Islet of Langerhans (tissue), 1 donor: Measurements from ENCODE around the gene EPHA8.

Experiments used
- FAIRE-seq: peaks from one replicate; lab custom pipeline; 2011; peaks lifted over from hg19 to GRCh38; lab: Jason Lieb, UNC

Gene EPHA8

DNA sequence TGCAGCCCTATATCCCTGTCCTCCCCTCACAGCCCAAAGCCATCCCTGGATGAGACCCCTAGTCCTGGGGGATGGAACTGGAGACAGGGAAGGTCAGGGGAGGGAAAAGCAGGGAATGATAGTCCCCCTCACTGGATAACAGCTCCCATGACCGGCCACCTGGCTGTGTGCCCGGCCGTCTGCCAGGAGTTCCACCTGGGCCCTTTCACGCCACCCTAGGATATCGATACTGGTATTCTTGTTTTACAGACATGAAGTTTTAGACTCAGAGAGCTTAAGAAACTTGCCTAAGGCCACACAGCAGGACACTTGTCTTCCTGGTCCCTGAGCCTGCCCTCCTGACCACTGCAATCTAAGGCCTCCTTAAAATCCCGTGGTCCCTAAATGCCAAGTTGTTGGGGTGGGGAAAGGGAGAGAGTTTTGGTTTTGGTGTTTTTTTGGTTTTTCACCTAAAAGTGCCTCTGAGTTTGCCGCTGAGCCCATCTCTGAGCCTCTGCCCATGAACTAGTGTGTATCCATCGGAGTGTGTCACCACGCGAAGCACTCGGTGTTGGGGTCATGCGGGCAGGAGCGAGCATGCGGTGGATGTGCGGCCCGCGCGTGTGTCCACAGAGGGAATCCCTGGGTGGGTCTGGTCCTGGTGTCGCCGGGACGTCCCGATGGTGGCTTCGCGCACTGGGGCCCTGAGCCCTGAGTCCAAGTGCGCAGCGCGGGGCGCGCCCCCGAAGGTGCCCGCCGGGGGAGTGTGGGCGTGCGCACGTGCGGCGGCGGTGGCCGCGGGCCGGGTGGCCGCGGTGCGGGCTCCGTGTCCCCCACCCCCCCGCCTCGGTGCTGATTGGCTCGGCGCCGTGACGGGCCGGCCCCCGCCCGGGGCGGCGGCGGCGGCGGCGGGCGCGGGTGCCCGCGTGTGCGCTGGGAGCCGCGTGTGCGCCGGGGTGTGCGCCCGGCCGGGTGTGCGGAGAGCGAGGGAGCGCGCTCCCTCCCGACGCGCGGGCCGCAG is at the start of gene EPHA8:
Gene EPHA8, plus strand, starts transcription at position 906 of the 1,000 bp plus-strand sequence. CDS start 147 bp downstream, outside the sequence.
- no peak for FAIRE-seq

DNA sequence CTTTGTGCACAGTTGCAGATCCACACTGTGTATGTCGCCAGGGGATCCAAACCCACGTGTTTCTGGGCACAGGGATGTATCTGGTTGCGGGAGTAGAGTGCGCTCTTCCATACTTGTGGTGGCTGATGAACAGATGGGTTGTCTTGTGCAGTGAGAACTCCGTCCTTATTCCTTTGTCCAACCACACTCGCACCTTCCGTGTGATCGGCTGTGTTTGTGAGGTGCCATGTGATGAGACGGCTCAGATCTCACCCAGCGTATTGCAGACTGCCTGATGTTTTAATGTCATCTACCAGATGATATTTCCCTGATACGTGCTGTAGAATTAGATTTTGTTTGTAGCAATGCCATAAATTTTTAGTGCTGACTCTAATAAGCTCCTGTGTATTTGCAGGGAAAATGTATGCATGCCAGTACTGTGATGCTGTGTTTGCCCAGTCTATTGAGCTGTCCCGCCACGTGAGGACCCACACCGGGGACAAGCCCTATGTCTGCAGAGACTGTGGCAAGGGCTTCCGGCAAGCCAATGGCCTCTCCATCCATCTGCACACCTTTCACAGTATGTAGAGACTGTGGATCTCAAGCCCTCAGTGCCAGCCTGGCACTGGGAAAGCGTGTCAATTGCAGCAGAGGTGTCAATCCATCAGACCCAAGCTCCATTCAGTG is 46.2 kb upstream of the EPHA8 start:
- FAIRE-seq = no peak

DNA sequence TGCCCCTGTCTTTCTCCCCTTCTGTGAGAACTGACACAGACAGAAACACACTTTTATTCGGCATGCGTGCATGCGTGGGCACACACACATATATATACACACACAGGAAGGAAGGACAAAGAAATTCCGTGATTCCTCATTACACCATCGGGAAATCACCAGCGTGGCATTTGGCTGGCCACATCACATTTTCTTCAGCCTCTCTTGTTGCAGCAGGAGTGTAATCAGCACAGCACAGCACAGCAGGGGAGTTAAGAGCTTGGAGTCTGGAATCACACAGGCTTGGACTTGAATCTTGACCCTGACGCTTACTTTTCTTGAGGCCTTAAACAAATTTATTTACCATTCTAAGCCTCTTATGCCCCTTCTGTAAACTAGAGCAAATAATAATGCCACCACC is 45.3 kb upstream of the EPHA8 start:
- no peak for FAIRE-seq

DNA sequence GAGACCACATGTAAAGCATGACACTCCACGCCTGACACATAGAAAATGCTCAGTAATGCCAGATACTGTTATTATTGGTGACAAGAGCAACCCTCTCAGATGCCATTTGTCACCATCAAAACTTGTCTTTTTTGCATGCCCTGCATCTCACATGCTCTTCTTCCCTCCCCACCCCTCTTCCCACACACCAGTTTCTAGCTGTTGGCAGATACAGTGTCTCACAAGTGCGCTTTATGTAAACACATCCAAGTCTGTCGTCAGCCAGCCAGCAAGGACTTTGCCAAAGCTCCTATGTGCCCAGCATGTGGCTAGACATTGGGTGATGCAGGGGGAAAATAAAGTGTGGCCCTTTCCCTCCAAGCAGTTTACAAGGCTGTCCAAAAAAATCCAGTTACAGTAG is 44.9 kb upstream of the EPHA8 start:
- no peak for FAIRE-seq

DNA sequence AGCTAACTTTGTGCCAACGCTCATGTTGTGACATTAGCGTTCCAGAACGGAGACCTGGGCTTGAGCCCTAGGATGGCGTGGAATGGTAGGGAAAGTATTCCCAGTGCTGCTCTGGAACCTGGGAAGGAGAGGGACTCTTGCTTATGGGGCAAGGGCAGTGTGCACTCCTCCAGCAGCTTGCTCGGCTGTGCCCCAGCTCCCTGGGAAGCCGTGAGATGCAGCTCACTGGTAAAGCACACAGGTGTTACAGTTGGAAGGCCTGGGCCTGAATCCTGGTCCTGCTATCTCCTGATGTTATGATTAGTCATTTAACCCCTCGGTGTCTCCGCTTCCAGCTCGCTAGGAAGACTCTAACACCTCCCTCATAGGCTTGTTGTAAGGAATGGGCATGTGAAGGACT is 42.4 kb upstream of the EPHA8 start:
- no peak for FAIRE-seq

DNA sequence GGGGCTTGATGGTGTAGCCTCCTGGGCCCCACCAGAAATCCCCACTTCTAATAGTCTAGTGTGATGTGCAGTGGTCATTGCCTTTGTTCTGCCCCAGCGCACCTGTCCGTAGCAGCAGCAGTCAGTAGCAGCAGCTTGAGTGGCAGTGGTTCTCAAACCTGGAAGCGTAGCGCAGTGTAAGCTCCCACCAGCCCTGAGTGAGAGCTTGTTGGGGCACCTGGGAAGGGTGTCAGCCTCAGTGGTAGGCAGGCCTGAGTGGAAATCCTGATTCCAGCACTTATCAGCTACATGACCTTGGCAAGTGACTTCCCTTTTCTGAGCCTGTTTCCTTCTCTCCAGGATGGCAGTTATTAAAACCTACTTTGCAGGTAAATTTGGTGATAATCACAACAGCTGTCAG is 41.6 kb upstream of the EPHA8 start:
- FAIRE-seq = no peak

DNA sequence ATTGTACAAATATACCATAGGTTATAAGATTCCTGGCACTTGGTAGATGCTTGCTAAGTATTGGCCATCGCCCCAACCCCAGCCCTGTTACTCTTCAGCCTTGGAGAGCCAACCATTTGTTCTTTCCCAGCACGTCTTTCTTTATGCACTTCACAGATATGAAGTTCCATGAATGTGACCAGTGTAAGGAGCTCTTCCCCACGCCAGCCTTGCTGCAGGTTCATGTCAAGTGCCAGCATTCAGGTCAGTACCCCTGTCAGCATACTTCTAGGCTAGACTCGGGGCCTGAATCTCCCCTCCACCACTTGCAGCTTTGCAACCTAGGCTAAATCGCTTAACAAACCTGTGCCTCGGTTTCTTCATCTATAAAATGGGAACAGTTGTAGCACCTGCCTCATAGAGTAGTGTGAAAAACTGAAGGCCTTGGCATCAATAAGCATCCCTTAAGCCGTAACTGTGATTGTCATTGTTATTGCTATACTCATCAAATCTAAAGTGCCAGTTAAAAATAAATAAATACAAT is 41.0 kb upstream of the EPHA8 start:
- FAIRE-seq = no peak

DNA sequence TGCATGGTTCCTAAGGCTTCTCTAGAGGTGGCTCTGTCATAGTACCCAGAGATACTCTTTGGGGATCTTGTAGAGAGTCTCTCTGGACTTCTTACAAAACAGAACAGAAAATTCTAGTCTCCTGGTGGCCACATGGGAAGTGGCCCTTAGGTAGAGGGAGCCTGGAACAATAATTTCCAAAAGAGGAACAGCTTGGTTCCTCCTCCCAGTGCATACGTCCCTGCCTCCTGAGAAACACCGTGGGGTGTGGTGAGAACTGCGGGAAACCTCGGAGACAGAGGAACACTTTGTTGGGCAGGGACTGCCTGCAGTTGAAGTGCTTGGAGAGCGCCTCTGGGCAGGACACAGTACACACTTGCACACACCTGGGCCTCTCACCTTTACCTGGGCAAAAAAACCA is 38.8 kb upstream of the EPHA8 start:
- FAIRE-seq = no peak

DNA sequence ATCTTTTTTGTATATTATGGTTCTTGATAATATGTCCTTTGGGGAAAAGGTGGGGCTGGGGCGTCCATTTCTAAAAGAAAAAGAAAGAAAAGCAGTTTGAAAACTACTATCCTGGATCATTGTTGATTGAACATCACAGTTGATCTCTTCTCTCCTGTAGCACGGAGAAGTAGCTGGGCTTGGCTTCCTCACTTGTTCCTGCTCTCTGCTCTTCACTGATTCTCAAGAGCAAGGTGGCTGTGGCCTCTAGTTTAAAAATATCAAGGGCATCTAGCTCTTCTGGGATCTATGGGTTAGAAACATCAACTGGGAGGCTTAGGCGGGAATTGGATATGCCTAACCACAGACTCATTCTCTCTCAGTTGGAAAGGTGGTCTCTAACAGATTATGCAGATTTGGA is 38.1 kb upstream of the EPHA8 start:
- FAIRE-seq = no peak

DNA sequence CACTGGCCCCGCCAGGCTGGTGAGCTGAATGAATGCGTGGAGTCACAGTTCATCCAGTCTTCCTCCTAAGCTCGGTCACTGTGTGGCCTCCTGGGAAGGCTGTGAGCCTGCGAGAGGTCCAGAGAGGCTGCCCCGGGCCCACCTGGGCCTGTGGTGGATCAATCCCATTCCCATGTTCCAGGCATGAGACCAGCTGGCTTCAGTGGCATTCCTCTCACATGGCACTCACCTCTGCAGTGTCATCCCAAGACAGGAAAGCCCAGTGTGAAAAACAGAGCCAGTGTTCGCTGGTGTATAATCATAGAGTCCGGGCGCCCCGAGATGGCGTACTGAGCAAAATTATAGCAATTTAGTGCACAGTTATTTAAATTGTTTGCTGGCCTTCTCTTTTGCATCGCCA is 37.6 kb upstream of the EPHA8 start:
- FAIRE-seq = no peak

DNA sequence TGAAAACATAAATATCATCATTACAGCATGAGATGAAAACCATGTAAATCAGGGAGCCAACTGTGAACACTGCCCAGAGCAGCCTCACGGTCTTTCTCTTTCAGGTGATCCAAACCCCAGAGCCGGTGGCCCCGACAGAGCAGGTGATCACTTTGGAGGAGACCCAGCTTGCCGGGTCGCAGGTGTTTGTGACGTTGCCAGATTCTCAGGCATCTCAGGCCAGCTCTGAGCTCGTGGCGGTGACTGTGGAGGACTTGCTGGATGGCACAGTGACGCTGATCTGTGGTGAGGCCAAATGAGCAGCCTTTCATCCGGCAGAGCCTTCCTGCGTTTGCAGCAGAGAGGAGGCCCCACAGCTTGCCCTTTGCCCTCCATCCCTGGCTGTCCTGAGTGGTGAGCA is 37.2 kb upstream of the EPHA8 start:
- no peak for FAIRE-seq

DNA sequence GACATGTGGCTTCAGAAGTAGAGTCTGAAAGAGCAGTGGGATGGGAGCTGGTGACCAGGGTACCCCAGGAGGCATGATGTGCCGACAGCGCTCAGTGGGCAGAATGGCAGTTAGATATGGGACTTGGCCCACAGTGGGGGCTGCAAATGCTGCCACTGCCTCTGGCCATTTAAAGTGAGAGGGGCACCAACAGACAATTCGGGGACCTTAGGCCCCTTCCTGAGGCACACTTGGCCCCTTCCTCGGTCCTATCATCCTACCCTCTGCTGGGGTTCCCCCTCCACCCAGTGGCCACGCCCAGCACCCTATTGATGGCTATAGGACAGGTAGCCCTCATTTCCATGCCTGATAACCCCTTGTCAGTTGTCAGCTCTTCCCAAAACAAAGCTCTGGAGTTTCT is 36.6 kb upstream of the EPHA8 start:
- FAIRE-seq = no peak

DNA sequence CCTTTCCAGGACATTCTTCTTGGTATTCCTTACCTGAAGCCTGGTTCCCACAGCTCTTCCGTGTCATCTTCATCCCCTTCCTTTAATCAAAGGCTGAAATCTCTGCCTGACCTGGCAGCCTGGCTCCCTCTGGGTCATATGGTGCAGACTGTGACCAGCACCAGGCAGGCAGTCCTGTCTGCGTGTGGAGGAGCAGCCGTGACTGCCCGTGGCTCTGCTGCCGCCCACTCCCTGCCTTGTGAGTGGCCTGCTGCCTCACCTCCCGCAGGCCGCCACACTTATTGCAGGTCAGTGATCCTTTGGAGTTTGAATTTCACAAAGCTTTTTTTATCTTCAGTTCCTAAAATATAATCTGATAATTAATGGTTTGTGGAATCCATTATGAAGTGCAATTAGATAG is 36.2 kb upstream of the EPHA8 start:
- no peak for FAIRE-seq

DNA sequence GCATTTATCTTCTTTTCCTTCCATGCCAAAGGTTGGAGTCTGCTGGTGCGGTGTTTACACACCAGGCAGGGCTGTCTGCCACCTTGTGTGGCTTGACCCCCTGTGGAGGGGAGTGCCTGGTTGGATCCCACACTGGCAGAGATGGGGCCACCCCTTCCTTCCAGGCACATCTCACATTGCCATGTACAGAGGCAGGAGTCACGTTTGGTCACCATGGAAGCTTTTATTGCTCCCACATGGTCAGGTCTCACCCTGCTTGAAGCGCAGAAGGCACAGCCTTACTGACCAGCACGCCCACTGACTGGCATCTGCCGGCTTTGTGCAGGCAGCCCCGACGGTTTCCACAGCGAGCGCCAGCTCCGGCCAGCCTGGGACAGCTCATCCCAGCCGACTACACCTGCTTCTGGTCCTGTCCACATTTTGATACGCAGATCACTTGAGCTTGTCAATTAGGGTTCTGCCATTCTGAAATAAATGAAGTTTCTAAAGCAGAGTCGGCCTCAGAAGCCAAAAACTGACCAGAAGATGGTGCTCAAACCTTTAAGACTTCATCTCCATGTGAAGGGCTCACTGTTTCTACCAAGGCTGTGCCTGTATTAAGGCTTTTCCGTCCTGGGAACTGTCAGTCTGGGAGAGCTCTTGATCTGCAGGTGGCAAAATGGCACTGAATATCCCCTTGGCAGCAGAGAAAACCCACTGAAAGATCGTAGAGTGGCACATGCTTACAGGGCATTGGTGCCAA is 35.6 kb upstream of the EPHA8 start:
- no peak for FAIRE-seq

DNA sequence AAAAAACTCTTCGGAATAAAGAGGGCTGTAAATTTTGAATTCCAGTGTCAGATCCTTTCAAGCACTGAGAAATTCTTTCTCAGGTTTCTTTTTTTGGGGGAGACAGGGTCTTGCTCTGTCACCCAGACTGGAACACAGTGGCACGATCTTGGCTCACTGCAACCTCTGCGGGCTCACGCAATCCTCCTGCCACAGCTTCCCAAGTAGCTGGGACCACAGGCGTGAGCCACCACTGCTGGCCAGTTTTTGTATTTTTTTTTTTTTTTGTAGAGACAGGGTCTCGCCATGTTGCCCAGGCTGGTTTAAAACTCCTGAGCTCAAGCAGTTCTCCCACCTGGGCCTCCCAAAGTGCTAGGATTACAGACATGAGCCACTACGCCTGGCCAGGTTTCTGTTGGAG is 34.8 kb upstream of the EPHA8 start:
- no peak for FAIRE-seq

DNA sequence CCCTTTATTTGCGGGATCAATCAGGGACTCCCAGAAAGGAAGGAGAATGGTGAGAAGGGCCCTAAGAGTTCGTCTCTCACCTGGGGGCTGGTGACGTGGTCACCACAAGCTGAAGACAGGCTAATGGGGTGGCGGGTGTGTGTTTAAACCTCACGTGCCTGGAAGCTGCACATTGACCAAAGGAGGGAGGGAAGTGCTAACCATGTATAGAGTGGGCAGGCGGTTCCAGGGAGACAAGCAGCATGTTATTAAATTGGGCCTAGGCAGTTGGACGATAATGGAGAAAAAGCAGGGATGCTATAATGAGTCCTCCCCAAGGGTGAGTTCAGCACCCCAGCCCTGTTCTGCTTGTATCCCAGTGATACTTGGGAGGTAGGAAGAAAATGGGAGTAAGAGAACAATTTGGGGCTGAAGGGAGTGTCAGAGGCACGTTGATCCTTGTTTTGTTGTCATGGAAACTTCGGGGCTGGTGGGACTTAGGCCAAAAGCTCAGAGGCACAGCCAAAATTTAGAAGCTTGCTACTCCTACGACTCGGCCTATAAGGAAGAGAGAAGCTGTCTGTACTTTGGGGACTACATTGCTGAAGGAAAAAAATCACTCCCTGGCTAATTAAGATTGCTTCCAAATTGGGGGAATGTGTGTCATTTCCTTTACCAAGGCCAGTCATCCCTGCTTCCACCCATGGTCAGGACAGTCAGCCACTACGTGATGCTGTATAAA is 33.2 kb upstream of the EPHA8 start:
- no peak for FAIRE-seq

DNA sequence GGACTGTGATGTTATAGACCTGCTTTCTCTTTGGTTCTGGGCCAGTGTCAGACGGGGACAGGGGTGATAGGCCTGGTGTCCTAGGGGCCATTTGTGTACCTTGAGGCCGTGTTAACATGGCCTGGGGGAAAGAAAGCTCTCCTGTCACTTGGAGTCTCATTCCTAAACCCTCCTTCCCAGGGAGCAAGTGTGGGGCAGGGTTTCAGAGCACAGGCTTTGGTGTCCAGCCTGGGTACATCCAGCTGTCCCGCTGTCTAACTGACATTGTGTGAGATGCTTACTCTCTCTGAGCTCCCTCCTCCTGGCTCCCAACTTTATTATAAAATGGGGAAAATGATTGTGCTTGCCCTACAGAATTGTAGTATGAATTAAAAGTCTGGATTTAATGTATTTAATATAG is 32.6 kb upstream of the EPHA8 start:
- FAIRE-seq = no peak

DNA sequence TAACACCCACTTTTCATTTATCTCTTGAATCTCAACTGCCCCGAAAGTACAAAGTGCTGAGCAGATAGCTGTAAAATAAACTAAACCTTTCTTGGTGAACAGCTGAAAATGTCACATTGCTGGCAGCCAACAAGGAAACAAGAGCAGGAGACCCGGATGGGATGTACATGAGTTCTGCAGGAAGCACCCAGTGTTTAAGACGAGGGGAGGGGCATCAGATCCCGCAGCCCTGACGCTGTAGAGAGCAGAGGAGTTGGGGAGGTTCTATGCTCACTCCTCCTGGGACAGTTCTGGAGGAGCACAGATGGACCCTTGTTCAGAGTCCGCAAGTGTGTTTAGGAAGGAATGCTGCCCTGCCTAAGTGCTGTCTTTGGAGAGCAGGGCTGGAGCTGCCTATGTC is 32.0 kb upstream of the EPHA8 start:
- FAIRE-seq = no peak

DNA sequence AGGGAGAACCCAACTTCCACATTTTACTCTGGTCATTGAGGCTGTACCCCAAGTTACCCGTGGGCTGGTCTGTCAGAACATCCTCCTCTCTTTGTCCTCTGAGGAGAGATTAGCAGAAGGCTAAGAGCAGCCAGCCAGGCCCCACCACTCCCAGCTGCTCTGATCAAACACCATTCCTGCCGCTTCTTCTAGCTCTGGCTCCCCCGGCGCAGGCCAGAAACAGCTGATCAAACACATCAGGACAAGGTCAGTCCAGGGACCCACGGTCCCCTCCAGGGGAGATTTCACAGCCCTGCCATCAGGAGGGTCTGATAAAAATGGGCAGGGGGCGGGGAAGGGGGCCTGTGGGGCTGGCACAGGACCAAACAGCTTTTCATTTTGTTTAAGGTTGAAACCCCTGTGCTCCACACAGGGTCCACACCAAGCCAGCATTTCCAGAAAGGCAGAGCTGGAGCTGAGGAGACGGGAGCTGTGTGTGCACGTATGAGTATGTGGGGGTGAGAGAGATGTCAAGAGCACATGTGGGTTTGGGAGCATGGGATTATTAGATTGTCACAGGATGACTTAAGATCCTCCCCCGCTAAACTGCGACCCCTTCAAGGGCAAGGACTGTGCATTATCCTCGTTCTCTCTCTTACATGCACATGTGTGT is 29.9 kb upstream of the EPHA8 start:
- FAIRE-seq = no peak

DNA sequence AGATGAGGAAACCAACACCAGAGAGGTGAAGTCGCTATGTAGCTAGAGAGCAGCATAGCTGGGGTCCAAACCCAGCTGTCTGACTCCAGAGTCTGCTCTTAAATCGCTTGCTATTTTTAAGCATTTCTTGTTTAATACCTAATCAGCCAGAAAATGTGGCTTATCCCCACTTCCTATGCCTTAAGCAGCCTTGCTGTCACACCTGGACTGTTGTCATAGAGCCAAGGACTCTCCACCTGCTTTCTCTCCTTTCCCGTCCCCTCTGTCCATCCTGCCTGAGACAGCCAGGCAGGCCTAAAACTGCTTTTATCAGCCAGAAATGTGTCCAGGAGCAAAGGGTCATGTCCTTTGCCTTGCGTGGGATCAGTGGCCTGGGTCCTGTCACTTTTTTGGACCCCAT is 28.3 kb upstream of the EPHA8 start:
- no peak for FAIRE-seq

DNA sequence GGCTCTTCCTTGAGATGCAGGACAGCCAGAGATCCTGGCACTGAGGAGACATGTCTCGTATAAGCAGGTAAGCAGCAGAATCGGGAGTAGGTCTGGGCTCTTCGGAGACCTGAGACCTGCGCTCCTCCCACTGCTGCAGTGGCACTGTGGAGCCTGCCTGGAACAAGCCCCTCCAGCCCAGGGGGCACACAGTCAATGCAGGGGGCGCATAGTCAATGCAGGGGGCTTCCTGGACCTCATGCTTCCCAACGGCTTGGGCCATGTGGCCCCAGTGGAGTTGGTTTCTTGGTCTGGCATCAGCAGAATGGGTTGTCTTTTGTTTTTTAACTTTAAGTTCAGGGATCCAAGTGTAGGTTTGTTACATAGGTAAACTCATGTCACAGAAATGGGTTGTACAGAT is 27.9 kb upstream of the EPHA8 start:
- FAIRE-seq = no peak

DNA sequence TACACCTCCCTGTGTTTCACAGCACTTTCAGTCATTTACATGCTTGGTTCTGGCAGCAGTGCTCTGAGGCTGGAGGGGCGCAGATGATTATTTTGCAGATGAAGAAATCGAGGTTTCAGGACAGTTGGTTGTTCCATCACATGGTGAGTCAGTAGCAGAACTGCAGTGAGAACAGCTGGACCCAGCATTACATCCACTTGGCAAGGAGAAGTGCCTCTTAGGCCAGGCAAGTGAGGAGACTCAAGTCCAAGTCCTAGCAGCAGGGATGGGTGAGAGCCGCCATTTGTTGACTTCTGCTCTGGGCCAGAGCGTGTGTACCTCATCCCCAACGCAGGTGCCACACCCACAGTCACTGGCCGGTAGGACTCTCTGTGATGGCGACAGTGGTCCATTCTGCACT is 26.8 kb upstream of the EPHA8 start:
- no peak for FAIRE-seq
